ENCODE measurements around the gene SERPINI2.
"Not testable (repeated sequence)": the region's sequence is repeated elsewhere in the genome, so short reads cannot be mapped to it uniquely, and the experiment has no call there.

SERPINI2 gene

DNA sequence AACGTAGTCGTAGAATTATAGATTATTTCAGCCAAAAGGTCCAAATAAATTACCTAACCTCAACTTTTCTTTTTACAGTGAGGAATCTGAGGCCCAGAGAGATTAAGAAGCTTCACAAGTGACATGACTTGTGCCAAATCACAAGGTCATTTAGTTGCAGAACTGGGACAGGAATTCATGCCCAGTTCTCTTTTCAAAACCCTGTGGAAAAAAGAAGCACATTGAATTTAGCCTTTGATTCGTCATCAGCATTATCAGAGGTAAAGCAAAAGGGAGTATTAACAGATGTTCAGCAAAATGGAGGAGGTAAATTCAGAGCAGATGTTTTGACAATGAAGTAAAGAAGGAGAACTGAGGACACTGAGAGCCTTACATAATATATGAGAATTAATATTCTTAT is 4.5 kb downstream of the SERPINI2 start:
- Mint-ChIP-seq H3K9me3 (no peaks in the 10 kb centered on the region), H3K27ac (no peak overlapping the region), H3K27me3 (no peaks in the 10 kb centered on the region), H3K36me3 (no peaks in the 10 kb centered on the region), H3K4me3 (no peak overlapping the region), H3K4me1 (no peaks in the 10 kb centered on the region)
- DNase-seq, result no peak
- CTCF ChIA-PET, result no interaction called here

DNA sequence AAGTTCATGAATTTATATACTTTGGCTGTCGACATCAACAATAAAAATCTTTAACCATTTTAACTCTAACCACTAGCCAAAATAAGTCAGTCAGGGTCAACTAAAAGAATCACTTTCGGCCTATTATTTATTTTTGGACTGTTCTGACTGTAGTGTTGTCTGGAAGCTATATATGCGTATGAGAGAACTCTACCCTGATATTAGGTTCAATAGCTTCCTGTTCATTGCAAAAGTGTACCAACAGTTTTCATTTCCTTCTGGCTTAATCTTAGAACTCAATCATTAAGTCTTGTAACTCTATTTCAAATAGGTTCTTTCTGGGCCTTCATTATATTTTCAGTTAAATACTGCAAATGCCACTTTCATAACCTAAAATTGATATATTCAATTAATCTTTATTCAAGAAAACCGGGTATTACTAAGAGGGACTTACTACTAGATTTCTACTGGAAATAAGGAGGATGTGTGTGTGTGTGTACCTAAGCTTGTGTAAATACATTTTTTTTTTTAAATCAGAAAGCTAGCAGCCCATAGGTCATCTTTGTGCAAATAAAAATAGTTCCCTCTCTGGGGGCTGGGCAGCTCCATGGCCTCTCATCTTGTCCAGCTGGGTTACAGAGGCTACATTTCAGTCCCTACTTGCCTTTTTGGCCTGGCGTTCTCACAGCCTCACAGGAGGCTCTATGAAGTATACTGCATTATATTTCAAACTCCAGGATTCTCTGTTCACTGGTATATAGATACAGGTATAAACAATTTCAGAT is 5.8 kb downstream of the SERPINI2 start:
- Mint-ChIP-seq H3K36me3 (no peaks in the 10 kb centered on the region), H3K27me3 (no peaks in the 10 kb centered on the region), H3K4me1 (no peaks in the 10 kb centered on the region), H3K9me3 (no peaks in the 10 kb centered on the region), H3K4me3 (no peak overlapping the region), H3K27ac (no peak overlapping the region)
- no peak for DNase-seq
- CTCF ChIA-PET, result interaction anchor here (0.5 kb wide), 1 partner anchor 580 kb away, joined by 4 read pairs; no protein-coding TSS in a partner anchor

DNA sequence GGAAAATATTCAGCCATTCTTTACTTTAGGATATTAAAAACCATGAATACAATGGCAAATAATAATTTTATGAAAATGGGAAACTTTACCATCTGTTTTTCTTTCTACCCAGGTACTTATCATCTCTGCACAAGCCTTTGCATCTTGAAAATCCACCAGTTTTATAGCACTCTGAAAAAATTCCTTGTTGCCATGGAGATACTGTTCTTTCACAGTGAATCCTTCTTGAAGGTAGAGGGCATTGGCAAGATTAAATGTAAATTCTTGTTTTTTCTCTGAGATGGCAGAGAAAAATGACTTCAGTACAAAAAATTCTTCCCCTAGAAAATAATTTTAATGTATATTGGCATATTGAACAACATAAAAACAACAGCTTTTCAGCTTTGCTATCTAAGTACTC is 6.9 kb downstream of the SERPINI2 start:
- Mint-ChIP-seq H3K36me3 (no peaks in the 10 kb centered on the region), H3K4me1 (no peaks in the 10 kb centered on the region), H3K4me3 (no peak overlapping the region), H3K27me3 (no peaks in the 10 kb centered on the region), H3K9me3 (no peaks in the 10 kb centered on the region), H3K27ac (no peak overlapping the region)
- DNase-seq, result no peak
- CTCF ChIA-PET, result no interaction called here

DNA sequence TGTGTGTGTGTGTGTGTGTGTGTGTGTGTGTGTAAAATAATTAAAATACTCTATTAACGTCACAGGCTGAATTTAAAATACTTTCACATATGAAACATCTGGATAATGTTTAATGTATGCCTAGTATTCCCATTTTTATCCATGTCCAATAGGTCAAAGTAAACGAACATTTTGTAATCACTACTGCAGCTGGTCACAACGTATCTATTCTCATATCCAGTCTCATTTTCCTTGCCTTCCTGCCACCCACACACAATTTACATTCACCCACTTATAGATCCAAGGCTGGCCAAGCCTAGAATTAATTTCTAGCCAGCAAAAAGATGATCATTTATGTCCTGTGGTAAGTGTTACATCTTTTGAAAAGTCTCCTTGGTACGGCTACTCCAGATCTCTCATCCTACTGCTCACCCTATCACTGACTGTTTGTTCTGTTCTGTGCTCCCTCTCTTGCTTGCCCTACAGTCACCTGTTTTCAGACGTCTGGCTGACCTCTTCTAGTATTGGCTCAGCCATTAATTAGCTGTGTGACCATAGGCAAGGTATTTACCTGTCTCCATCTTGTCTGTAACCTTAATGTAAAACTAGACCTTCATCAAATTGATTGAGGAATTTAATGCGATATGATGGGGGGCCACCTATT is 17.6 kb downstream of the SERPINI2 start:
- no peaks in the 10 kb centered on the region for H3K27me3 Mint-ChIP-seq
- no peak overlapping the region for H3K27ac Mint-ChIP-seq
- CTCF ChIA-PET, result no interaction called here
- no peaks in the 10 kb centered on the region for H3K36me3 Mint-ChIP-seq
- no peaks in the 10 kb centered on the region for H3K4me1 Mint-ChIP-seq
- H3K4me3 Mint-ChIP-seq, result no peak overlapping the region
- H3K9me3 Mint-ChIP-seq, result no peaks in the 10 kb centered on the region
- no peak for DNase-seq

DNA sequence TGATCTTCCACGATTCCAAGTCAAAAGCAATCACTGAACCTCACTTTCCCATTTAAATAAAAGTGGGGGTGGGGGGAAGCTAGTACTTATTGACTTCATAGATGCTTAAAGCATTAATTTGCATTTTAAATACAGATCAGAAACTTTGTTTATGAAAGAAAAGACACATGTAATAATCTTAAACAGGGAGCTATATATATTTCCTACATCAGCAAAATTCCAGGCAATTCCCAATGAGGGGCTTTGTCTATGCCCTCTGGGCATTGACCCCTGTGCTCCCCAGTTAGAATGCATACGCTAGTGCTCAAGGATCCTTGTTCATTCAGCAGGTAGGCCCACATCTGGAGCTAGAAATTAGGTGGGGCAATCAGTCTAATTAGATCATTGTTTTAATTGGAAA is 20.0 kb downstream of the SERPINI2 start:
- H3K36me3 Mint-ChIP-seq, result no peaks in the 10 kb centered on the region
- CTCF ChIA-PET, result no interaction called here
- no peak overlapping the region for H3K27ac Mint-ChIP-seq

DNA sequence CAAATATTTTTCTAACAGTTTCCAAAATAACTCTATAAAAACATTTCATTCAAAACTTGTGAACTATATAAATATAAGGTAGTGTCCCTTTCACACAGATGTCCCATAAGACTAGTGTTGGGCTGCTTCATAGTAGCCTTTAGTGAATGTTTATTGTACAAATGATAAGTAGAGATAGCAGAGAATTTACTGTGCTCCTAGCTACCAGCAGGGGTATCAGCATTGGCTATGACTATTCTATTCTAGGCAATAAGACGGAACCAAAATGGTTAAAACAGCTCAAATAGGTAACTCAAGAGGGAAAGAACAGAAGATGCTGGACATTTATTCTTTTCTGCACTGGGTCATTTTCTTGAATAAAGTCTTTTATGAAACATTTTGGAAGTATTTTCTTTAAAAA is 22.6 kb downstream of the SERPINI2 start:
- CTCF ChIA-PET, result interaction anchor here (0.5 kb wide), 1 partner anchor 1689 kb away, joined by 3 read pairs; no protein-coding TSS in a partner anchor
- Mint-ChIP-seq H3K4me3 (no peak overlapping the region), H3K36me3 (no peaks in the 10 kb centered on the region), H3K27ac (no peak overlapping the region), H3K9me3 (no peaks in the 10 kb centered on the region), H3K27me3 (no peaks in the 10 kb centered on the region), H3K4me1 (no peaks in the 10 kb centered on the region)
- DNase-seq, result no peak

More for the DNA sequence above, 20.0 kb downstream of the SERPINI2 start:
- Mint-ChIP-seq H3K27me3 (no peaks in the 10 kb centered on the region), H3K4me3 (no peak overlapping the region), H3K4me1 (no peaks in the 10 kb centered on the region), H3K9me3 (no peaks in the 10 kb centered on the region)
- DNase-seq, result no peak

DNA sequence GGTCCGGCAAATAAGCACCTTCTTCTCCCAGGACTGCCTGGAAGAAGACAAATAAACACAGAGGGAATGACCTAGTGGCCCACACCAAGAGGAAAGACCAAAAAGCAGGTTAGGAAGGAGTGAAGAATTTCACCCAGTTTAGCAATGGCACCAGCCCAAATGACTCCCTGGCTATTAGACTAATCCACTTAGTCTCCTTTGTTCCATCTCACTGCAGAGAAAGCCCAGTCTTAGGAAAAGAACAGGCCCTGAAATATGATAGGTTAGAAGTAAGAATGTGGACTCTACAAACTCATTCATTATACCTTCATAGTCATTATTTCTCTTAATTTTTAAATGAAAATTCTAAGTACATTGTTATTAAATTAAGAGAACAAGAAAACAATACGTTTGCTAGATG is 23.2 kb downstream of the SERPINI2 start:
- DNase-seq, result no peak
- H3K9me3 Mint-ChIP-seq, result no peaks in the 10 kb centered on the region
- CTCF ChIA-PET, result interaction anchor here (0.5 kb wide), 1 partner anchor 1690 kb away, joined by 3 read pairs; no protein-coding TSS in a partner anchor
- H3K36me3 Mint-ChIP-seq, result no peaks in the 10 kb centered on the region
- no peaks in the 10 kb centered on the region for H3K4me1 Mint-ChIP-seq
- H3K4me3 Mint-ChIP-seq, result no peak overlapping the region
- no peaks in the 10 kb centered on the region for H3K27me3 Mint-ChIP-seq
- H3K27ac Mint-ChIP-seq, result no peak overlapping the region

DNA sequence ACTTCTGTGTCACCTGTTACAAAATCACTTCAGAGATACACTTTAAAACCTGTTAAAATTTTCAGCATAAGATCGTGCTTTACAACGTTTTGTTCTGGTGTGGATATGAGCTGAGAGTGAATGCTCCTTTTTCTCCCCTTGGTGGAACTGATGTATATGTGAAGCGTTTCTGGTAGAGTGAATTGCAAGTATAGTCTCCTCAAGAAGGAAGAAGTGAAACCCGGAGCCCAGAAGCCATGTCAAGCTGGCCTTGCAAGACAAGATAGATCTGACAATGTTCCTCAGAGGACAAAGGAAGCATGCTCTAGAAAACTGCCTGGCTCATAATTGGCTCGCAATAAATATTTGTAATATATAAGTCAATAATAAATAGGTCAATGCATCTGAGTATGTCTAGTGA is 23.6 kb downstream of the SERPINI2 start:
- no peak for DNase-seq
- Mint-ChIP-seq H3K36me3 (no peaks in the 10 kb centered on the region), H3K4me1 (no peaks in the 10 kb centered on the region), H3K27ac (no peak overlapping the region), H3K27me3 (no peaks in the 10 kb centered on the region), H3K9me3 (no peaks in the 10 kb centered on the region), H3K4me3 (no peak overlapping the region)
- CTCF ChIA-PET, result no interaction called here

DNA sequence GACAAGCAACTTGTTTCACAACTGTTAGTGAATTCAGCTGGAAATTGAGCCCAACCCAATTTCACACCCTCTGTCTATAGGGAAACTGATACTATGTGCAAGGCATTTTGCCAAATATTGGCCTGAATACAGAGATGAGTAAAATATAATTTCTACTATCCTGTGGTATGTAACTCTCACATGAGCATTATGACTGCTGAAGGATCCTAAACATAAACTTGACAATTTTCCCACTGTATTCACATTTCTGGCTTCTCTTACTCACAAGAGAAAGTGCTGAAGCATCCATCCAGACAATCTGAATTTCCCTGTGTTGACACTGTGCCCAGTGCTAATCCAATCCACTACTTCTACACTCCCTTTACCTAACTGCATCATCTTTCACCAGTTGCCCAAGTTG is 28.4 kb downstream of the SERPINI2 start:
- no peaks in the 10 kb centered on the region for H3K4me1 Mint-ChIP-seq
- H3K4me3 Mint-ChIP-seq, result no peak overlapping the region
- no peaks in the 10 kb centered on the region for H3K36me3 Mint-ChIP-seq
- DNase-seq, result no peak
- H3K9me3 Mint-ChIP-seq, result no peaks in the 10 kb centered on the region
- no peaks in the 10 kb centered on the region for H3K27me3 Mint-ChIP-seq
- CTCF ChIA-PET, result no interaction called here
- H3K27ac Mint-ChIP-seq, result no peak overlapping the region

DNA sequence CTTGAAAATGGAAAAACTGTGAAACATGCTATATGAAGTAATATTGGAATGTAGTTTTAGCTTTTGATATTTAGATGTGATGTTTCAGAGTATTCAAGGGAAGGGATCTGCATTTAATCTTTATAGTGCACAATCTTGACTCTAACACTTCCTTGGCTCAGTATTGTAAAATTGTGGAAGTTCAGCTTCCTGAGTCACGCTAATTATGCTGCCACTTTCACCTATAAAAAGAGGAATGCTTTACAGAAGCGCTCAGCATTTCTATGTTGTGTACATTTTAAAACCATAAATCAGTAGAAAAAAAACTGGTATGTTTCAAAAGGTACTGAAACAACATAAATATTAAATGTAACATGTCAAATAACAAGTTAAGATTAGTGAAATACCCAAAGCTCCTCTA is 32.6 kb downstream of the SERPINI2 start:
- H3K27me3 Mint-ChIP-seq, result no peaks in the 10 kb centered on the region
- no peaks in the 10 kb centered on the region for H3K9me3 Mint-ChIP-seq
- H3K4me1 Mint-ChIP-seq, result no peaks in the 10 kb centered on the region
- CTCF ChIA-PET, result interaction anchor here (0.9 kb wide), 1 partner anchor 61 kb away, joined by 3 read pairs; the partner anchor contains the start of gene ZBBX
- H3K4me3 Mint-ChIP-seq, result no peak overlapping the region
- H3K27ac Mint-ChIP-seq, result no peak overlapping the region
- no peaks in the 10 kb centered on the region for H3K36me3 Mint-ChIP-seq
- no peak for DNase-seq

DNA sequence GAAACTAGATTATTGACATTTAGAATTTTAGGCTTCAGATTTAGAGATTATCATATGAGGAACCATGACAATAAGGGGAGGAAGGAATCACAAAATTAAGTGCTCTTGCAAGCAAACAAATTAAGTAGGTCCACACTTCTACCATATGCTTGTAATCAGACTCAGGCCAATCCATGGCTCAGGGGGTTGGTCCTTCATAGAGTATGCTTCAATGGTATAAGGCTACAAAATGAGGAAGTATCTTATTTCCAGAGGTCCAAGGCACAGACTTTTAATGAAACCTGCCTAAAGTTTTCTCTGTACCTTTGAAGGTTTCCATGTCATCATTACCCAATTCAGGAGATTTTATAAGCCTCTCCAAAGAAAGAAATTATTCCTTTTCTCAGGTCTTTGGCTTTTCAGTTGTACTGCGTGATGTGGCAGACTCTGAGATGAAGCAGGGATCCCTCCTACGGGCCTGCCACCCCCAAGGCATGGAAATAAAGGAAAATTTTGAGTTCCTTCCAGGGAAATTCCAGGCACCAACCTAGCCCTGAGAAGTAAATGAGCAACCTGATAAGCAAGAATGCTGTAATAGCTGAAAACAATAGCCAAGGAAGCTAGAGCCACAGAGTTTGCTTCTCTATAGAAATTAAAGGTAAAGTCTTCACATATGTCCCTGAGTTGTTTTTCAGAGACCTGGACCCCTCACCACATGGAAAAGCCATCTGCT is 36.3 kb downstream of the SERPINI2 start:
- H3K27ac Mint-ChIP-seq, result no peak overlapping the region
- H3K36me3 Mint-ChIP-seq, result no peaks in the 10 kb centered on the region
- CTCF ChIA-PET, result no interaction called here
- H3K27me3 Mint-ChIP-seq, result no peaks in the 10 kb centered on the region
- no peak overlapping the region for H3K4me3 Mint-ChIP-seq
- H3K9me3 Mint-ChIP-seq, result no peaks in the 10 kb centered on the region
- no peaks in the 10 kb centered on the region for H3K4me1 Mint-ChIP-seq
- DNase-seq, result no peak

DNA sequence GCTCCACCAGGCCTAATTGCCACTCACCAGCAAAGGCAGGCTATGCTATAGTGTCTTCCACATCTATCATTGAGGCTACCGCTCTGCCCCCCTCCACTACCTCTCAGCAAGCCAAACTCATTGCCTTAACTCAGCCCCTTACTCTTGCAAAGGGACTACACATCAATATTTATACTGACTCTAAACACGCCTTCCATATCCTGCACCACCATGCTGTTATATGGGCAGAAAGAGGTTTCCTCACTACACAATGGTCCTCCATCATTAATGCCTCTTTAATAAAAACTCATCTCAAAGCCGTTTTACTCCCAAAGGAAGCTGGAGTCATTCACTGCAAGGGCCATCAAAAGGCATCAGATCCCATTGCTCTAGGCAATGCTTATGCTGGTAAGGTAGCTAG is 46.9 kb downstream of the SERPINI2 start:
- H3K27me3 Mint-ChIP-seq, H3K4me1 Mint-ChIP-seq, H3K4me3 Mint-ChIP-seq, H3K36me3 Mint-ChIP-seq, DNase-seq, H3K27ac Mint-ChIP-seq, CTCF ChIA-PET, H3K9me3 Mint-ChIP-seq: not testable (repeated sequence)

DNA sequence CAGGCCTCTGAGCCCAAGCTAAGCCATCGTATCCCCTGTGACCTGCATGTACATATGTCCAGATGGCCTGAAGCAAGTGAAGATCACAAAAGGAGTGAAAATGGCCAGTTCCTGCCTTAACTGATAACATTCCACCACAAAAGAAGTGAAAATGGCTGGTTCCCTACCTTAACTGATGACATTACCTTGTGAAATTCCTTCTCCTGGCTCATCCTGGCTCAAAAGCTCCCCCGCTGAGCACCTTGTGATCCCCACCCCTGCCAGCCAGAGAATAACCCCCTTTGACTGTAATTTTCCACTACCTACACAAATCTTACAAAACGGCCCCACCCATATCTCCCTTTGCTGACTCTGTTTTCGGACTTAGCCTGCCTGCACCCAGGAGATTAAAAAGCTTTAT is 51.4 kb downstream of the SERPINI2 start:
- DNase-seq, H3K9me3 Mint-ChIP-seq, CTCF ChIA-PET, H3K27ac Mint-ChIP-seq, H3K27me3 Mint-ChIP-seq, H3K36me3 Mint-ChIP-seq, H3K4me1 Mint-ChIP-seq, H3K4me3 Mint-ChIP-seq: not testable (repeated sequence)

DNA sequence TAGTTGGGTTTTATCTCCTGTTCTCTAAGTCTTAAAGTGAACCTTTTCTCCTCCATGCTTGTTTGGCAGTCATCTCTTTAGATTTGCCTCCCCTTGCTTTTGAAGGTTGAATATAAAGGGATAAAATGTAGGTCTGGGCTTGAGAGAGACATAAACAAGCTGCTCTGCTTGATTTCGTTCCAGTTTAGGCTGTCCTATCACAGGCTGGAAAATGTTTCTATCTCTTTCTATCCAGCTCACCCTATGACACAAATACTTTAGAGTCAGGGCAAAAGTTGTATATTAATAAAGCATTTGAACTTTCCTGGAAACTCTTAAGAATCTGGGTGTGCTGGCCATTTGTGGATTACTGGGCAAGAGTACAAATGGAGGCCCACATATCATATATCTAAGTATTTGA is 64.2 kb downstream of the SERPINI2 start:
- H3K4me1 Mint-ChIP-seq, result no peaks in the 10 kb centered on the region
- no peak for DNase-seq
- CTCF ChIA-PET, result no interaction called here

More for the DNA sequence above, 64.2 kb downstream of the SERPINI2 start:
- Mint-ChIP-seq H3K27me3 (no peaks in the 10 kb centered on the region), H3K36me3 (no peaks in the 10 kb centered on the region), H3K4me3 (no peak overlapping the region), H3K9me3 (no peaks in the 10 kb centered on the region), H3K27ac (no peak overlapping the region)

All from activated naive CD4-positive, alpha-beta T cell treated with anti-CD3 and anti-CD28 coated beads, Interleukin-2, amount 10 ng/mL, durations not matched to agents 7 days and 5 days (primary cell).